SKM-1 treated with dmso at 0.1 percent for 144 hours (cell line): ENCODE data around the gene AKR1C3.
"Not testable (repeated sequence)": the region's sequence is repeated elsewhere in the genome, so short reads cannot be mapped to it uniquely, and the experiment has no call there.

Experiments
- DNase-seq: peaks from one replicate; lab custom pipeline; 2025; ENCODE audit not compliant: unreplicated experiment; lab: John Stamatoyannopoulos, UW

AKR1C3 gene

GRCh38 chr10:5088703-5089261 is 5.4 kb upstream of the AKR1C3 start:
- no peak for DNase-seq

GRCh38 chr10:5089865-5090264 is 4.3 kb upstream of the AKR1C3 start:
- DNase-seq = peak; percentile 6

- DNase-seq = no peak
These were observed 3.7 kb upstream of the AKR1C3 start for GRCh38 chr10:5090551-5090950.

- no peak for DNase-seq
These were observed 3.0 kb upstream of the AKR1C3 start for GRCh38 chr10:5091196-5091595.

GRCh38 chr10:5092375-5092774 is 1.8 kb upstream of the AKR1C3 start:
- no peak for DNase-seq

GRCh38 chr10:5092848-5093790 is 1.1 kb upstream of the AKR1C3 start:
- DNase-seq = no peak

GRCh38 chr10:5095687-5096086 is 1.5 kb downstream of the AKR1C3 start:
- DNase-seq = no peak

GRCh38 chr10:5096108-5096507 is 1.9 kb downstream of the AKR1C3 start:
- no peak for DNase-seq

- not testable (repeated sequence) for DNase-seq
These were observed 8.3 kb downstream of the AKR1C3 start for GRCh38 chr10:5102479-5102878.

GRCh38 chr10:5103481-5103880 is 9.3 kb downstream of the AKR1C3 start:
- no peak for DNase-seq

- no peak for DNase-seq
These were observed 11.4 kb downstream of the AKR1C3 start for GRCh38 chr10:5105626-5106025.

- DNase-seq = no peak
These were observed 12.3 kb downstream of the AKR1C3 start for GRCh38 chr10:5106553-5106952.

- DNase-seq = no peak
These were observed 13.8 kb downstream of the AKR1C3 start for GRCh38 chr10:5107860-5108526.

- DNase-seq = no peak
These were observed 14.6 kb downstream of the AKR1C3 start for GRCh38 chr10:5108658-5109416.

- DNase-seq = not testable (repeated sequence)
These were observed 15.6 kb downstream of the AKR1C3 start for GRCh38 chr10:5109861-5110260.

GRCh38 chr10:5116621-5117020 is 22.4 kb downstream of the AKR1C3 start:
- DNase-seq = no peak

- no peak for DNase-seq
These were observed 22.8 kb downstream of the AKR1C3 start for GRCh38 chr10:5117026-5117425.

GRCh38 chr10:5119997-5120396 is 25.8 kb downstream of the AKR1C3 start:
- DNase-seq = not testable (repeated sequence)

- no peak for DNase-seq
These were observed 29.7 kb downstream of the AKR1C3 start for GRCh38 chr10:5123886-5124285.

- DNase-seq = no peak
These were observed 31.3 kb downstream of the AKR1C3 start for GRCh38 chr10:5125315-5126044.

GRCh38 chr10:5135581-5135980 is 41.4 kb downstream of the AKR1C3 start:
- no peak for DNase-seq
